ENCODE data around the gene MLH3. TPM values are rescaled to one million over a fixed set of nuclear protein-coding genes. Genes with fewer than 3 reads are reported as not detected.

The MLH3 gene
- total and polyA plus RNA-seq, 10 of the 15 experiments (the other 5 are each of a cell fraction or from before 2014, with no cell fraction given) = 12.6 to 31.2 (median 19.6) TPM

DNA sequence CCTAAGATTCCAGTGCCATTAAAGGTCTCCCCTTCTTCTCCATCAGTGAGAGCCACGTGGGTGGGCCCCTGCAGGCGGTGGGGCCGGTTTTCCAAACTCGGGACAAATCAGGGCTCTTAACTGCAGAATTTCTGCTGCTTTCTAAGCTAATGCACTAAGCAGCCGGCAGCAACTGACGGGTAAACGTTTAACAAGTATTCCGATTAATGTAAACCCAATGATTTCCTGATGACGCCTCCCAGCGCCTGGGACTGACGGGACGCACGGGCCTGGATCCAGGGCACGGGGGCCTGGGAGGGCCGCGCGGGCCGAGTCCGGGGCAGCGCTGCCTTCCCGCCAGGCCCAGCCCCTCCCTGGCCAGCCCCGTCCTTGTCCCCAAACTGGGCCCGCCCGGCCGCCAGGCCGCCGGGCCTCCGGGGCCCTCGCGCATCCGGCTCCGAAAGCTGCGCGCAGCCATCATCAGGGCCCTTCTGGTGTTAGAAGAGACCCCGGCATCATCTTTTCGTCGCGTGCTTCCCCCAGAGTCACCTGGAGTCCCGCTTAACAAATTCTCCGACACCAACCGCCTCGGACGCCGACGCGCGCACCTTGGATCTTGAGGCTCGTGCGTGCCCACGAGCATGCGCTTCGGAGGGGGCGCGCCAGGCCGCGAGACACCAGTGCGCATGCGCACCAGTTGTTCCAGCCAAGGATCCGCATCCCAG lies at the start of gene MLH3 (continued):
- TF ChIP-seq USF2 (IDR thresholded peaks at IDR 0.05; ENCODE audit: borderline replicate concordance, low read depth, low read length) (no peak), RELB (IDR thresholded peaks at IDR 0.05; ENCODE audit: low read depth) (no peak), MEF2B (IDR thresholded peaks at IDR 0.05; ENCODE audit: partially characterized antibody, poor library complexity, severe bottlenecking) (no peak), GABPA (IDR thresholded peaks at IDR 0.05; ENCODE audit: low read depth) (no peak), HDAC6 (IDR thresholded peaks at IDR 0.05; ENCODE audit: unreplicated experiment) (no peak), SIX5 (IDR thresholded peaks at IDR 0.05; ENCODE audit: low read depth, low read length, severe bottlenecking) (no peak), ZNF207 (IDR thresholded peaks at IDR 0.05; ENCODE audit: borderline replicate concordance) (peak; percentile 76; the same call in 1 of the 2 replicates), EED (IDR thresholded peaks at IDR 0.05; ENCODE audit: low read depth) (peak; percentile 36; the same call in 1 of the 2 replicates), ZBED1 (IDR thresholded peaks at IDR 0.05; ENCODE audit: borderline replicate concordance) (no peak), CBX5 (IDR thresholded peaks at IDR 0.05; ENCODE audit: low read depth) (no peak), CEBPB (IDR thresholded peaks at IDR 0.05; ENCODE audit: borderline replicate concordance in 1 of 2, low read depth in 2 of 2, low read length in 2 of 2) (no peak), WRNIP1 (IDR thresholded peaks at IDR 0.05; ENCODE audit: borderline replicate concordance, low read depth, low read length) (no peak), CREB1 (IDR thresholded peaks at IDR 0.05; ENCODE audit: low read depth) (no peak), YY1 (IDR thresholded peaks at IDR 0.05; ENCODE audit: low read depth, low read length) (peak; percentile 64; the same call in 1 of the 2 replicates), SP1 (IDR thresholded peaks at IDR 0.05; ENCODE audit: low read depth, low read length) (no peak), BRCA1 (IDR thresholded peaks at IDR 0.05; ENCODE audit: low read depth, low read length) (no peak)
- TF ChIP-seq, protein P1, sequence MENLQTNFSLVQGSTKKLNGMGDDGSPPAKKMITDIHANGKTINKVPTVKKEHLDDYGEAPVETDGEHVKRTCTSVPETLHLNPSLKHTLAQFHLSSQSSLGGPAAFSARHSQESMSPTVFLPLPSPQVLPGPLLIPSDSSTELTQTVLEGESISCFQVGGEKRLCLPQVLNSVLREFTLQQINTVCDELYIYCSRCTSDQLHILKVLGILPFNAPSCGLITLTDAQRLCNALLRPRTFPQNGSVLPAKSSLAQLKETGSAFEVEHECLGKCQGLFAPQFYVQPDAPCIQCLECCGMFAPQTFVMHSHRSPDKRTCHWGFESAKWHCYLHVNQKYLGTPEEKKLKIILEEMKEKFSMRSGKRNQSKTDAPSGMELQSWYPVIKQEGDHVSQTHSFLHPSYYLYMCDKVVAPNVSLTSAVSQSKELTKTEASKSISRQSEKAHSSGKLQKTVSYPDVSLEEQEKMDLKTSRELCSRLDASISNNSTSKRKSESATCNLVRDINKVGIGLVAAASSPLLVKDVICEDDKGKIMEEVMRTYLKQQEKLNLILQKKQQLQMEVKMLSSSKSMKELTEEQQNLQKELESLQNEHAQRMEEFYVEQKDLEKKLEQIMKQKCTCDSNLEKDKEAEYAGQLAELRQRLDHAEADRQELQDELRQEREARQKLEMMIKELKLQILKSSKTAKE (IDR thresholded peaks at IDR 0.05; ENCODE audit: low read depth, poor library complexity, severe bottlenecking) = no peak
- TF ChIP-seq, protein P2, sequence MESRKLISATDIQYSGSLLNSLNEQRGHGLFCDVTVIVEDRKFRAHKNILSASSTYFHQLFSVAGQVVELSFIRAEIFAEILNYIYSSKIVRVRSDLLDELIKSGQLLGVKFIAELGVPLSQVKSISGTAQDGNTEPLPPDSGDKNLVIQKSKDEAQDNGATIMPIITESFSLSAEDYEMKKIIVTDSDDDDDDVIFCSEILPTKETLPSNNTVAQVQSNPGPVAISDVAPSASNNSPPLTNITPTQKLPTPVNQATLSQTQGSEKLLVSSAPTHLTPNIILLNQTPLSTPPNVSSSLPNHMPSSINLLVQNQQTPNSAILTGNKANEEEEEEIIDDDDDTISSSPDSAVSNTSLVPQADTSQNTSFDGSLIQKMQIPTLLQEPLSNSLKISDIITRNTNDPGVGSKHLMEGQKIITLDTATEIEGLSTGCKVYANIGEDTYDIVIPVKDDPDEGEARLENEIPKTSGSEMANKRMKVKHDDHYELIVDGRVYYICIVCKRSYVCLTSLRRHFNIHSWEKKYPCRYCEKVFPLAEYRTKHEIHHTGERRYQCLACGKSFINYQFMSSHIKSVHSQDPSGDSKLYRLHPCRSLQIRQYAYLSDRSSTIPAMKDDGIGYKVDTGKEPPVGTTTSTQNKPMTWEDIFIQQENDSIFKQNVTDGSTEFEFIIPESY (IDR thresholded peaks at IDR 0.05) = no peak
- TF ChIP-seq, protein P3, sequence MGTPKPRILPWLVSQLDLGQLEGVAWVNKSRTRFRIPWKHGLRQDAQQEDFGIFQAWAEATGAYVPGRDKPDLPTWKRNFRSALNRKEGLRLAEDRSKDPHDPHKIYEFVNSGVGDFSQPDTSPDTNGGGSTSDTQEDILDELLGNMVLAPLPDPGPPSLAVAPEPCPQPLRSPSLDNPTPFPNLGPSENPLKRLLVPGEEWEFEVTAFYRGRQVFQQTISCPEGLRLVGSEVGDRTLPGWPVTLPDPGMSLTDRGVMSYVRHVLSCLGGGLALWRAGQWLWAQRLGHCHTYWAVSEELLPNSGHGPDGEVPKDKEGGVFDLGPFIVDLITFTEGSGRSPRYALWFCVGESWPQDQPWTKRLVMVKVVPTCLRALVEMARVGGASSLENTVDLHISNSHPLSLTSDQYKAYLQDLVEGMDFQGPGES (IDR thresholded peaks at IDR 0.05) = 0 out of 2 replicates have a peak, but pooled peaks have one; percentile 5
- TF ChIP-seq, protein P4, sequence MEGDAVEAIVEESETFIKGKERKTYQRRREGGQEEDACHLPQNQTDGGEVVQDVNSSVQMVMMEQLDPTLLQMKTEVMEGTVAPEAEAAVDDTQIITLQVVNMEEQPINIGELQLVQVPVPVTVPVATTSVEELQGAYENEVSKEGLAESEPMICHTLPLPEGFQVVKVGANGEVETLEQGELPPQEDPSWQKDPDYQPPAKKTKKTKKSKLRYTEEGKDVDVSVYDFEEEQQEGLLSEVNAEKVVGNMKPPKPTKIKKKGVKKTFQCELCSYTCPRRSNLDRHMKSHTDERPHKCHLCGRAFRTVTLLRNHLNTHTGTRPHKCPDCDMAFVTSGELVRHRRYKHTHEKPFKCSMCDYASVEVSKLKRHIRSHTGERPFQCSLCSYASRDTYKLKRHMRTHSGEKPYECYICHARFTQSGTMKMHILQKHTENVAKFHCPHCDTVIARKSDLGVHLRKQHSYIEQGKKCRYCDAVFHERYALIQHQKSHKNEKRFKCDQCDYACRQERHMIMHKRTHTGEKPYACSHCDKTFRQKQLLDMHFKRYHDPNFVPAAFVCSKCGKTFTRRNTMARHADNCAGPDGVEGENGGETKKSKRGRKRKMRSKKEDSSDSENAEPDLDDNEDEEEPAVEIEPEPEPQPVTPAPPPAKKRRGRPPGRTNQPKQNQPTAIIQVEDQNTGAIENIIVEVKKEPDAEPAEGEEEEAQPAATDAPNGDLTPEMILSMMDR (IDR thresholded peaks at IDR 0.05 in 2 of 3, conservative IDR thresholded peaks at IDR 0.05 in 1 of 3; ENCODE audit: control insufficient read depth in 2 of 3, extremely low read depth in 1 of 3, insufficient read depth in 1 of 3, low read depth in 3 of 3, low read length in 3 of 3) = no peak
